Endodermal cell (in vitro differentiated cells): ENCODE measurements around the gene UBFD1. TPM values are rescaled to one million over a fixed set of nuclear protein-coding genes. Genes with fewer than 3 reads are reported as not detected.
A peak's percentile ranks its signal among the peaks of the same experiment; 100 is the strongest.

Source experiments
- DNase-seq: peaks from one replicate; pipeline ENCODE4 v3.0.0-alpha.2; 2017
- H3K27ac ChIP-seq: 2 replicates; pipeline ENCODE4 v1.5.1; 2013; ENCODE audit warnings: mild to moderate bottlenecking, low read depth, low read length, moderate library complexity
- H3K27me3 ChIP-seq: 2 replicates; pipeline ENCODE4 v1.6.1; 2013; ENCODE audit warnings: mild to moderate bottlenecking, low read length, moderate library complexity; ENCODE audit not compliant: insufficient read depth, control insufficient read depth, poor library complexity, severe bottlenecking
- H3K36me3 ChIP-seq: 2 replicates; pipeline ENCODE4 v1.7.0; 2013; ENCODE audit warnings: mild to moderate bottlenecking, low read length, moderate library complexity; ENCODE audit not compliant: control insufficient read depth, insufficient read depth
- H3K4me1 ChIP-seq: one replicate; pipeline ENCODE4 v1.7.0; 2013; ENCODE audit warnings: low read length; ENCODE audit not compliant: control insufficient read depth, insufficient read depth
- H3K4me3 ChIP-seq: 2 replicates; pipeline ENCODE4 v1.5.1; 2013; ENCODE audit warnings: mild to moderate bottlenecking, low read length, moderate library complexity
- H3K9ac ChIP-seq: 2 replicates; pipeline ENCODE4 v1.6.1; 2013; ENCODE audit warnings: mild to moderate bottlenecking, low read length, moderate library complexity; ENCODE audit not compliant: poor library complexity, severe bottlenecking; ENCODE audit errors: extremely low read depth
- H3K9me3 ChIP-seq: 2 replicates; pipeline ENCODE4 v1.6.1; 2013; ENCODE audit warnings: mild to moderate bottlenecking, low read length, moderate library complexity; ENCODE audit not compliant: control insufficient read depth
- H3K27ac Mint-ChIP-seq: 2 replicates; pipeline ENCODE4 v1.8.0; 2020; ENCODE audit warnings: mixed read lengths
- H3K27me3 Mint-ChIP-seq: 2 replicates; pipeline ENCODE4 v1.8.0; 2021; ENCODE audit warnings: mild to moderate bottlenecking, mixed read lengths; ENCODE audit not compliant: insufficient read depth
- H3K36me3 Mint-ChIP-seq: 2 replicates; pipeline ENCODE4 v1.8.0; 2020; ENCODE audit warnings: low read depth, mixed read lengths
- H3K4me1 Mint-ChIP-seq: 2 replicates; pipeline ENCODE4 v1.8.0; 2020; ENCODE audit warnings: mixed read lengths
- H3K4me3 Mint-ChIP-seq: 2 replicates; pipeline ENCODE4 v1.8.0; 2020; ENCODE audit warnings: mild to moderate bottlenecking, moderate library complexity, mixed read lengths
- H3K9me3 Mint-ChIP-seq: 2 replicates; pipeline ENCODE4 v1.8.0; 2020; ENCODE audit warnings: mild to moderate bottlenecking, mixed read lengths
- WGBS, 2 experiments: methylation state at CpG; one replicate each; pipeline versions ENCODE4 v1.1.5 to v1.1.7; 2013; ENCODE audit warnings: missing lambda C conversion rate in 2 of 2, mixed read lengths in 1 of 2; ENCODE audit not compliant: insufficient coverage in 1 of 2, insufficient read length in 1 of 2; 5-methylcytosine and 5-hydroxymethylcytosine counted together
- long read RNA-seq, 4 experiments: library from polyadenylated mRNA in 2 of 4; library from RNA in 1 of 4; library from capped mRNA in 1 of 4; stranded (forward) in 3 of 4; unstranded in 1 of 4; transcript quantifications; one replicate each; pipeline ENCODE4 v2.0.0, GENCODE V29; 2020 to 2021; ENCODE audit warnings: inconsistent platforms in 1 of 4
- polyA plus RNA-seq, 2 experiments: library from polyadenylated mRNA; stranded (reverse); fragments of 50-300 nt; gene quantifications; one replicate each; pipeline ENCODE4 v1.2.3, GENCODE V29; 2013
- total RNA-seq, 2 donors: library from RNA; stranded (reverse); fragmentation: NEBNext Ultra II Directional in 1 of 2; extraction: Animal tissue kit (Norgen Biotek cat#: 25700) in 1 of 2; gene quantifications; 2 replicates in 1 of 2; 3 replicates in 1 of 2; pipeline ENCODE4 v1.2.1, GENCODE V29; 2021
- TF ChIP-seq, protein P1 (sequence below): fragments of 200-600 bp; sonication (generic); conservative IDR thresholded peaks from 2 replicates; pipeline ENCODE4 v1.5.0; 2021; ENCODE audit warnings: antibody characterized with exemption, mild to moderate bottlenecking

The UBFD1 gene
- 100 to 1,000 TPM; 105 to 113 TPM for total RNA-seq
- 59.4 TPM for polyA plus RNA-seq (2013, experiment 1 of 2)
- polyA plus RNA-seq (2013, experiment 2 of 2): 54.8 TPM
- long read RNA-seq, experiment 1, full-length matches to known transcripts: 5 of 35 reads
- long read RNA-seq, experiment 1, partial matches to known transcripts: 3 of 35 reads
- long read RNA-seq, experiment 1, other reads (novel, unspliced or antisense): 27 of 35 reads
- long read RNA-seq, experiment 2, full-length matches to known transcripts: 110 of 156 reads
- long read RNA-seq, experiment 2, partial matches to known transcripts: 30 of 156 reads
- long read RNA-seq, experiment 2, other reads (novel, unspliced or antisense): 16 of 156 reads
- long read RNA-seq, experiment 3, partial matches to known transcripts: 3 of 33 reads
- long read RNA-seq, experiment 3, other reads (novel, unspliced or antisense): 30 of 33 reads
- long read RNA-seq, experiment 4, partial matches to known transcripts: 0 of 7 reads
- long read RNA-seq, experiment 4, other reads (novel, unspliced or antisense): 7 of 7 reads

- H3K27ac ChIP-seq: peak within 1 kb of the TSS; percentile 94
- Mint-ChIP-seq H3K27me3 (no peaks in the 10 kb centered on the region), H3K4me1 (peaks cover 3% of the 10 kb centered on the region), H3K27ac (peak within 1 kb of the TSS; percentile 97), H3K9me3 (peaks cover 3% of the 10 kb centered on the region), H3K4me3 (peak within 1 kb of the TSS; percentile 84), H3K36me3 (peaks cover 43% of the 10 kb centered on the region)
- H3K9me3 ChIP-seq: no peaks in the 10 kb centered on the region
- TF ChIP-seq, protein P1, sequence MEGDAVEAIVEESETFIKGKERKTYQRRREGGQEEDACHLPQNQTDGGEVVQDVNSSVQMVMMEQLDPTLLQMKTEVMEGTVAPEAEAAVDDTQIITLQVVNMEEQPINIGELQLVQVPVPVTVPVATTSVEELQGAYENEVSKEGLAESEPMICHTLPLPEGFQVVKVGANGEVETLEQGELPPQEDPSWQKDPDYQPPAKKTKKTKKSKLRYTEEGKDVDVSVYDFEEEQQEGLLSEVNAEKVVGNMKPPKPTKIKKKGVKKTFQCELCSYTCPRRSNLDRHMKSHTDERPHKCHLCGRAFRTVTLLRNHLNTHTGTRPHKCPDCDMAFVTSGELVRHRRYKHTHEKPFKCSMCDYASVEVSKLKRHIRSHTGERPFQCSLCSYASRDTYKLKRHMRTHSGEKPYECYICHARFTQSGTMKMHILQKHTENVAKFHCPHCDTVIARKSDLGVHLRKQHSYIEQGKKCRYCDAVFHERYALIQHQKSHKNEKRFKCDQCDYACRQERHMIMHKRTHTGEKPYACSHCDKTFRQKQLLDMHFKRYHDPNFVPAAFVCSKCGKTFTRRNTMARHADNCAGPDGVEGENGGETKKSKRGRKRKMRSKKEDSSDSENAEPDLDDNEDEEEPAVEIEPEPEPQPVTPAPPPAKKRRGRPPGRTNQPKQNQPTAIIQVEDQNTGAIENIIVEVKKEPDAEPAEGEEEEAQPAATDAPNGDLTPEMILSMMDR: peak; percentile 95
- peak; percentile 100 for DNase-seq
- H3K27me3 ChIP-seq: no peaks in the 10 kb centered on the region
- peak within 1 kb of the TSS; percentile 98 for H3K4me3 ChIP-seq
- 2 to 3% methylated on average over 37 to 65 of the region's 65 CpGs for WGBS, 2 experiments
- H3K4me1 ChIP-seq: no peaks in the 10 kb centered on the region
- H3K36me3 ChIP-seq: peaks cover 41% of the 10 kb centered on the region
- H3K9ac ChIP-seq: peak within 1 kb of the TSS; percentile 92
These were observed at the start of gene UBFD1, which contains the start of gene EARS2 for GRCh38 chr16:23556881-23557778. Gene UBFD1 (plus strand): TSS chr16:23557727. CDS start chr16:23557743, 16 bp downstream. Gene EARS2 (minus strand): TSS chr16:23557350. CDS start chr16:23557343, 7 bp downstream.

GRCh38 chr16:23508589-23509440, 48.7 kb upstream of the UBFD1 start:
- Histone ChIP-seq H3K9me3 (no peaks in the 10 kb centered on the region), H3K27me3 (no peaks in the 10 kb centered on the region), H3K27ac (no peak overlapping the region), H3K4me1 (peaks cover 6% of the 10 kb centered on the region), H3K36me3 (peaks cover 8% of the 10 kb centered on the region), H3K9ac (peak overlapping the region; percentile 80), H3K4me3 (peak overlapping the region; percentile 98)
- 22 to 26% methylated on average over 24 to 28 of the region's 28 CpGs for WGBS, 2 experiments
- Mint-ChIP-seq H3K9me3 (no peaks in the 10 kb centered on the region), H3K27me3 (peaks cover 6% of the 10 kb centered on the region), H3K36me3 (peaks cover 10% of the 10 kb centered on the region), H3K27ac (peak overlapping the region; percentile 92), H3K4me3 (peak overlapping the region; percentile 78), H3K4me1 (peaks cover 34% of the 10 kb centered on the region)
- DNase-seq: peak; percentile 70
- TF ChIP-seq, protein P1: no peak
